Vagina (tissue), 2 donors: ENCODE measurements around the gene HOXC5.

Experiments
- CTCF ChIP-seq, 3 experiments: fragments of 450-650 bp in 2 of 3; fragments of 200-600 bp in 1 of 3; sonication (generic) in 1 of 3; IDR thresholded peaks; one replicate each; pipeline ENCODE4 v1.5.1; 2017 to 2019; ENCODE audit warnings: antibody characterized with exemption in 3 of 3, mild to moderate bottlenecking in 2 of 3, moderate library complexity in 2 of 3
- POLR2A ChIP-seq, 2 donors: fragments of 450-650 bp; IDR thresholded peaks; one replicate each; pipeline ENCODE4 v1.6.1; 2017; ENCODE audit warnings: antibody characterized with exemption in 2 of 2, mild to moderate bottlenecking in 2 of 2, moderate library complexity in 2 of 2

GRCh38 chr12:53994009-53994263 lies 38.9 kb upstream of the HOXC5 start:
- TF ChIP-seq POLR2A (IDR thresholded peaks at IDR 0.05): no peak
- no peak for TF ChIP-seq CTCF (IDR thresholded peaks at IDR 0.05)
